Sigmoid colon (tissue), 4 donors: Measurements from ENCODE around the gene LCE2A.

Experiments
- CTCF ChIP-seq, 4 experiments: fragments of 450-650 bp in 3 of 4; fragments of 200-600 bp in 1 of 4; IDR thresholded peaks; one replicate each; pipeline ENCODE4 v1.5.1; 2016 to 2019; ENCODE audit warnings: antibody characterized with exemption in 4 of 4, mild to moderate bottlenecking in 3 of 4, moderate library complexity in 2 of 4
- EP300 ChIP-seq, 4 donors: sonication (generic); formaldehyde crosslinking; IDR thresholded peaks; one replicate each; pipeline ENCODE4 v1.6.1; 2017; ENCODE audit warnings: antibody characterized with exemption in 4 of 4
- POLR2A ChIP-seq, 2 donors: fragments of 450-650 bp; IDR thresholded peaks; one replicate each; pipeline ENCODE4 v1.6.1; 2016; ENCODE audit warnings: antibody characterized with exemption in 2 of 2, mild to moderate bottlenecking in 2 of 2, moderate library complexity in 2 of 2
- POLR2AphosphoS5 ChIP-seq, 4 donors: sonication (generic); formaldehyde crosslinking; IDR thresholded peaks; one replicate each; pipeline ENCODE4 v1.6.1; 2017; ENCODE audit warnings: antibody characterized with exemption in 4 of 4

DNA sequence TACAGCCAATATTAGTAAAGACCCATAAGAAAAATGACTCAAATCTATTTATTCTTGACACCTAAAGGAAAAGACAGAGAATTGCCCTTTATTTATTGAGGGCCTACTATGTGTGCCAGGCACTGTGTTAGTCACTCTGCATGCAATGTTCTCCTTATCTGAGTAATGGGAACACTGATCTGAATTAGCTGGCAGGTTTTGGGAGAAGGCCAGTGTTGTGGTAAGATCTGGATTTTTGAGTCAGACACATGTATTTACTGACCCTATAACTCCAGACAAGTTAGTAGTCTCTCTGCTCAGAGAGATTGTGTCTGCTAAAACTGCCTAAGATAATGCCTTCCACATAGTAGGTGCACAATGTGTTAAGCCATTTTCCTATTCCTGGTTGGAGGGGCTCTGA, 27.1 kb downstream of the LCE2A start:
- TF ChIP-seq POLR2A (IDR thresholded peaks at IDR 0.05): no peak
- TF ChIP-seq CTCF (IDR thresholded peaks at IDR 0.05): no peak
- no peak for TF ChIP-seq POLR2AphosphoS5 (IDR thresholded peaks at IDR 0.05)
- no peak for TF ChIP-seq EP300 (IDR thresholded peaks at IDR 0.05)
